CD4-positive, alpha-beta T cell treated with Interleukin-15 for 1 hour (primary cell): ENCODE data around the gene SYP.
"Not testable (repeated sequence)": the region's sequence is repeated elsewhere in the genome, so short reads cannot be mapped to it uniquely, and the experiment has no call there.

Experiments
- DNase-seq: peaks from one replicate; pipeline ENCODE4 v3.0.0-alpha.2; 2020

SYP gene

GRCh38 chrX:49188468-49189076 is 11.4 kb downstream of the SYP start:
- DNase-seq, result no peak

GRCh38 chrX:49187526-49187925 is 12.5 kb downstream of the SYP start:
- DNase-seq, result no peak

- DNase-seq, result no peak
Observed at GRCh38 chrX:49187028-49187394, 13.0 kb downstream of the SYP start.

GRCh38 chrX:49186125-49187027 is 13.6 kb downstream of the SYP start, which contains the start of gene PRICKLE3:
PRICKLE3 (minus strand) TSS chrX:49186373; CDS start chrX:49186297, 76 bp downstream.
- peak; percentile 77 for DNase-seq

- no peak for DNase-seq
Observed at GRCh38 chrX:49184294-49185281, 15.4 kb downstream of the SYP start.

- DNase-seq, result no peak
Observed at GRCh38 chrX:49183701-49184281, 16.2 kb downstream of the SYP start.

GRCh38 chrX:49179358-49179757 is 20.6 kb downstream of the SYP start:
- DNase-seq, result no peak

- DNase-seq, result no peak
Observed at GRCh38 chrX:49178537-49178936, 21.5 kb downstream of the SYP start.

- DNase-seq, result no peak
Observed at GRCh38 chrX:49177873-49178480, 22.0 kb downstream of the SYP start.

- no peak for DNase-seq
Observed at GRCh38 chrX:49177338-49177833, 22.6 kb downstream of the SYP start.

GRCh38 chrX:49176421-49177326 is 23.3 kb downstream of the SYP start:
- DNase-seq, result peak; percentile 59

GRCh38 chrX:49175435-49176274 is 24.3 kb downstream of the SYP start:
- no peak for DNase-seq

- DNase-seq, result no peak
Observed at GRCh38 chrX:49174723-49175122, 25.3 kb downstream of the SYP start.

GRCh38 chrX:49173544-49173943 is 26.4 kb downstream of the SYP start:
- DNase-seq, result not testable (repeated sequence)

GRCh38 chrX:49172280-49172780 is 27.7 kb downstream of the SYP start:
- peak; percentile 83 for DNase-seq

- DNase-seq, result peak; percentile 72
Observed at GRCh38 chrX:49171752-49172279, 28.2 kb downstream of the SYP start, which contains the start of gene PLP2. PLP2 (plus strand) TSS chrX:49171898; CDS start chrX:49172001, 103 bp downstream.

GRCh38 chrX:49167740-49168108 is 32.3 kb downstream of the SYP start:
- no peak for DNase-seq

- DNase-seq, result peak; percentile 79
Observed at GRCh38 chrX:49166914-49167739, 32.9 kb downstream of the SYP start.
